Type B pancreatic cell (in vitro differentiated cells): ENCODE measurements around the gene MYH10. TPM values are rescaled to one million over a fixed set of nuclear protein-coding genes. Genes with fewer than 3 reads are reported as not detected.

Source experiments
- DNase-seq: peaks from one replicate; pipeline ENCODE4 v3.0.0; 2021; ENCODE audit warnings: mixed read lengths; ENCODE audit not compliant: unreplicated experiment; ENCODE audit errors: extremely low spot score
- H3K27ac Mint-ChIP-seq: 2 replicates; pipeline ENCODE4 v1.8.0; 2021; ENCODE audit warnings: mild to moderate bottlenecking, mixed read lengths
- H3K27me3 Mint-ChIP-seq: 2 replicates; pipeline ENCODE4 v1.8.0; 2021; ENCODE audit warnings: mixed read lengths
- H3K36me3 Mint-ChIP-seq: 2 replicates; pipeline ENCODE4 v1.8.0; 2021; ENCODE audit warnings: mixed read lengths
- H3K4me1 Mint-ChIP-seq: one replicate; pipeline ENCODE4 v1.8.0; 2021; ENCODE audit warnings: mixed read lengths; ENCODE audit not compliant: unreplicated experiment
- H3K4me3 Mint-ChIP-seq: 2 replicates; pipeline ENCODE4 v1.8.0; 2021; ENCODE audit warnings: mild to moderate bottlenecking, mixed read lengths
- H3K9me3 Mint-ChIP-seq: 2 replicates; pipeline ENCODE4 v1.8.0; 2021; ENCODE audit warnings: mixed read lengths
- CTCF ChIP-seq: fragments of 200-600 bp; sonication (generic); conservative IDR thresholded peaks from 2 replicates; pipeline ENCODE4 v1.5.0; 2021; ENCODE audit warnings: antibody characterized with exemption, mild to moderate bottlenecking
- total RNA-seq: library from RNA; stranded (reverse); gene quantifications from 2 replicates; pipeline ENCODE4 v1.2.1, GENCODE V29; 2021; ENCODE audit warnings: low replicate concordance

Gene MYH10
- total RNA-seq, 1 donor from 2014 or later = 254 TPM

- no peaks in the 10 kb centered on the region for H3K36me3 Mint-ChIP-seq
- no peak for DNase-seq
- TF ChIP-seq CTCF = no peak
- no peak overlapping the region for H3K4me3 Mint-ChIP-seq
- H3K4me1 Mint-ChIP-seq = peaks cover 44% of the 10 kb centered on the region
- no peak overlapping the region for H3K27ac Mint-ChIP-seq
- H3K9me3 Mint-ChIP-seq = no peaks in the 10 kb centered on the region
- peaks cover 6% of the 10 kb centered on the region for H3K27me3 Mint-ChIP-seq
Observed at GRCh38 chr17:8672326-8672725, 41.8 kb upstream of the MYH10 start.

- no peak for TF ChIP-seq CTCF
- H3K27me3 Mint-ChIP-seq = peaks cover 6% of the 10 kb centered on the region
- peaks cover 33% of the 10 kb centered on the region for H3K4me1 Mint-ChIP-seq
- H3K36me3 Mint-ChIP-seq = no peaks in the 10 kb centered on the region
- H3K9me3 Mint-ChIP-seq = no peaks in the 10 kb centered on the region
- no peak overlapping the region for H3K27ac Mint-ChIP-seq
- DNase-seq = no peak
- H3K4me3 Mint-ChIP-seq = no peak overlapping the region
Observed at GRCh38 chr17:8670421-8670820, 39.9 kb upstream of the MYH10 start.

GRCh38 chr17:8668176-8668740 is 37.7 kb upstream of the MYH10 start:
- H3K9me3 Mint-ChIP-seq = no peaks in the 10 kb centered on the region
- no peak for TF ChIP-seq CTCF
- no peak overlapping the region for H3K27ac Mint-ChIP-seq
- H3K36me3 Mint-ChIP-seq = no peaks in the 10 kb centered on the region
- H3K4me1 Mint-ChIP-seq = peaks cover 15% of the 10 kb centered on the region
- no peaks in the 10 kb centered on the region for H3K27me3 Mint-ChIP-seq
- no peak for DNase-seq
- H3K4me3 Mint-ChIP-seq = no peak overlapping the region

- H3K36me3 Mint-ChIP-seq = no peaks in the 10 kb centered on the region
Observed at GRCh38 chr17:8667421-8667820, 36.9 kb upstream of the MYH10 start.

GRCh38 chr17:8665684-8666083 is 35.2 kb upstream of the MYH10 start:
- H3K27me3 Mint-ChIP-seq = peaks cover 5% of the 10 kb centered on the region
- H3K27ac Mint-ChIP-seq = no peak overlapping the region
- DNase-seq = no peak
- H3K4me1 Mint-ChIP-seq = peaks cover 10% of the 10 kb centered on the region
- no peak overlapping the region for H3K4me3 Mint-ChIP-seq
- no peaks in the 10 kb centered on the region for H3K9me3 Mint-ChIP-seq
- TF ChIP-seq CTCF = no peak
- H3K36me3 Mint-ChIP-seq = no peaks in the 10 kb centered on the region

More at GRCh38 chr17:8667421-8667820, 36.9 kb upstream of the MYH10 start:
- Mint-ChIP-seq H3K27me3 (no peaks in the 10 kb centered on the region), H3K4me1 (peaks cover 10% of the 10 kb centered on the region), H3K4me3 (no peak overlapping the region), H3K9me3 (no peaks in the 10 kb centered on the region), H3K27ac (no peak overlapping the region)
- TF ChIP-seq CTCF = no peak
- DNase-seq = no peak
